Fibroblast of skin of left quadriceps (primary cell): Measurements from ENCODE around the gene TSPAN9.

ENCODE experiments used
- DNase-seq, 2 experiments: peaks; one replicate each; pipeline ENCODE4 v3.0.0-alpha.2; 2013; ENCODE audit warnings: low read depth in 2 of 2

Gene TSPAN9

GRCh38 chr12:3140284-3140683 is 63.1 kb downstream of the TSPAN9 start:
- DNase-seq = no peak

GRCh38 chr12:3141339-3142321 is 64.5 kb downstream of the TSPAN9 start:
- DNase-seq = no peak

GRCh38 chr12:3142386-3142785 is 65.2 kb downstream of the TSPAN9 start:
- no peak for DNase-seq

GRCh38 chr12:3144495-3144894 is 67.3 kb downstream of the TSPAN9 start:
- DNase-seq = no peak

GRCh38 chr12:3145033-3145432 is 67.9 kb downstream of the TSPAN9 start:
- no peak for DNase-seq

- DNase-seq = no peak
Observed at GRCh38 chr12:3145546-3146310, 68.5 kb downstream of the TSPAN9 start.

- DNase-seq = no peak
Observed at GRCh38 chr12:3147260-3147659, 70.1 kb downstream of the TSPAN9 start.

- DNase-seq = no peak
Observed at GRCh38 chr12:3148366-3149000, 71.3 kb downstream of the TSPAN9 start.

- no peak for DNase-seq
Observed at GRCh38 chr12:3149515-3150307, 72.5 kb downstream of the TSPAN9 start.

GRCh38 chr12:3150308-3150670 is 73.1 kb downstream of the TSPAN9 start:
- DNase-seq = no peak

GRCh38 chr12:3150931-3151835 is 74.0 kb downstream of the TSPAN9 start:
- peak; percentile 61 to 62 for DNase-seq

GRCh38 chr12:3152011-3152511 is 74.9 kb downstream of the TSPAN9 start:
- peak in 1 of 2 experiments; percentile 52 for DNase-seq

GRCh38 chr12:3152892-3153291 is 75.7 kb downstream of the TSPAN9 start:
- DNase-seq = no peak

- no peak for DNase-seq
Observed at GRCh38 chr12:3154006-3154405, 76.8 kb downstream of the TSPAN9 start.

- no peak for DNase-seq
Observed at GRCh38 chr12:3155702-3156370, 78.7 kb downstream of the TSPAN9 start.

GRCh38 chr12:3157581-3158323 is 80.6 kb downstream of the TSPAN9 start:
- no peak for DNase-seq

- peak in 1 of 2 experiments; percentile 18 for DNase-seq
Observed at GRCh38 chr12:3158851-3159465, 81.8 kb downstream of the TSPAN9 start.

- DNase-seq = peak in 1 of 2 experiments; percentile 25
Observed at GRCh38 chr12:3160081-3160480, 82.9 kb downstream of the TSPAN9 start.
